NCI-H1105 treated with DMSO at 0.1 percent for 48 hours (cell line): ENCODE results near the gene ZNF474.

Source experiments
- DNase-seq: peaks from one replicate; lab custom pipeline; 2025; lab: John Stamatoyannopoulos, UW

The ZNF474 gene

DNA sequence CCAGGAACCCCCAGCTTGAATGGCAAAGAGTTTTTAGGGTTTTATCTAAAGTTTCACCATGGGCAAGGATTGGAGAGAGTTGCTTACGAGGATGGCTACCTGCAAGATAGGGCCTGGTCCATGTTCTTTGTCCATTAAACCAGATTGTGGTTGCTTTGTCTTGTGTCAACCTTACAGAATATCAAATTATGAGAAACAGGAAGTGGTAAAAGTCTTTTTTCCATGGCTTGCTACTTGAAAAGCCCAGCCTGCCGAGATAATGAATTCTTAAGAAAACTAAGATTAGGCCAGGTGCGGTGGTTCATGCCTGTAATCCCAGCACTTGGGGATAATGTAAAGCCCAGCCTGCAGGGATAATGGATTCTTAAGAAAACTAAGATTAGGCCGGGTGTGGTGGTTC lies 24.4 kb downstream of the ZNF474 start:
- no peak for DNase-seq

GRCh38 chr5:122154491-122154890 lies 25.1 kb downstream of the ZNF474 start:
- no peak for DNase-seq

- no peak for DNase-seq
Measured at GRCh38 chr5:122154910-122155309, 25.6 kb downstream of the ZNF474 start.

DNA sequence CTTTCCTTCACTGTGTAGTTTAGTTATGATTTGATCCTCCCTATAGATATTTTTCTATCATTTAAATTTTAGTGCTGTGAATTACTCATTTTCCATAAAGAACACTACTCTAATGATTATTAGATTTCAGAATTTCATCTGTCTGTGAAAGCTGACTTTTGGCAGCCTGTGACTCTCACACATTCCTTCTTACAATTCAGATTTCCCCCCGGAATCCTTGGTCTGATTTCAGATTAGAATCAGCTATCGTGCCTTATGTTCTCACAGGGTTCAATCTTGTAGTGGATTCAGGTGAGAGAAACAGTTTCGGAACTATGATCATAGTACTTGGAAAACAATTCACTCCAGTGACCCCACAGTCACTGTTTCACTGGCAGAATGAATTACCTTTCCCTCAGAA lies 26.2 kb downstream of the ZNF474 start:
- no peak for DNase-seq

DNA sequence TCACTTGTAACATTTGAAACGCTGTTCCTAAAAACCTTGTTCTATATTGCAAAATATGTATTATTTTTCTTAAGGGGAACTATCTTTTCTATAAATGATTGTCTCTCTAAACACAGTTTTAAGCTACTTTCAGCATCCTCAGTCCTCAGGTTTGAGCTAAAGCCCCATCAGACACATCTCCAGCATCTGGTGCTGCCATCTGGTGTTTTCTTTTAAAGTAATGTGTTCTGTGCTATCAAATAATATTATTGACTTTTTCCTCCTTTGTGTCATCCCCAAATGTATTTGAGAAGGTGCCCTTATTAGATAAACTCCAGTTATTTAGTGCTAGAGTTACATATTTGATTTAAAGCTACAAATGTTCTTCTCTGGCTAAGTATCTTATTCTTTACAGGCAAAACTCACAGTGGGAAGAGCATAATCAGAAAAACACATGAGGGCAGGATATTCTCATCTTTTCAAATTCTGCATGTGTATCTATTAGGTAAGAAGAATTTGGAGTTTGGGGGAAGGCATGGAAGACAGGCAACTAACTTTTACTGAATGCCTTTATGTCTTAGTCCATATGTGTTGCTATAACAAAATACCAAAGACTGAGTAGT lies 27.5 kb downstream of the ZNF474 start:
- no peak for DNase-seq

DNA sequence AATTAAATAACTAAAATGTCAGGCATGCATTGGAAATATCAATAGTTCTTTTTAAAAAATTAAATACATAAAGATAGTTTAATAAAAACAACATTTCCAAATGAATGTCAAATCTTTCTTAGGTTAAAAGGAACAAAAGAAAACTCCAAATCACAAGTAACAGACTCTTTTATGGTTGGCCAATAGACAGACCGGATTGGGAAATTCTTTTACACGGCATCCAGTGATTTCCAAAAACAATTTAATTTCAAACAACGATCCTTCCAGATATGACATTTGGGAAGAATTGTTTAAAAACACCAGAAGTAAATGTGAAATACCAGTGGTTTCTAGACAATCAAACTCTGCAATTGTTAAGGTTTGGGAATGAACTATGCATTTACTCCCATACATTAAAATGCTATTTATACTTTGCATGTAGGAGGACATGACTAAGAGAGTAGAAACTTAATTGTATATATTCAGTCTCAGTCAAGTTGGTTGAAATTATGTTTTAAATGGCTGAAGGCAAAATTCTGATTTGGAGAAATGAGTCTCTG lies 32.8 kb downstream of the ZNF474 start:
- DNase-seq, result no peak

DNA sequence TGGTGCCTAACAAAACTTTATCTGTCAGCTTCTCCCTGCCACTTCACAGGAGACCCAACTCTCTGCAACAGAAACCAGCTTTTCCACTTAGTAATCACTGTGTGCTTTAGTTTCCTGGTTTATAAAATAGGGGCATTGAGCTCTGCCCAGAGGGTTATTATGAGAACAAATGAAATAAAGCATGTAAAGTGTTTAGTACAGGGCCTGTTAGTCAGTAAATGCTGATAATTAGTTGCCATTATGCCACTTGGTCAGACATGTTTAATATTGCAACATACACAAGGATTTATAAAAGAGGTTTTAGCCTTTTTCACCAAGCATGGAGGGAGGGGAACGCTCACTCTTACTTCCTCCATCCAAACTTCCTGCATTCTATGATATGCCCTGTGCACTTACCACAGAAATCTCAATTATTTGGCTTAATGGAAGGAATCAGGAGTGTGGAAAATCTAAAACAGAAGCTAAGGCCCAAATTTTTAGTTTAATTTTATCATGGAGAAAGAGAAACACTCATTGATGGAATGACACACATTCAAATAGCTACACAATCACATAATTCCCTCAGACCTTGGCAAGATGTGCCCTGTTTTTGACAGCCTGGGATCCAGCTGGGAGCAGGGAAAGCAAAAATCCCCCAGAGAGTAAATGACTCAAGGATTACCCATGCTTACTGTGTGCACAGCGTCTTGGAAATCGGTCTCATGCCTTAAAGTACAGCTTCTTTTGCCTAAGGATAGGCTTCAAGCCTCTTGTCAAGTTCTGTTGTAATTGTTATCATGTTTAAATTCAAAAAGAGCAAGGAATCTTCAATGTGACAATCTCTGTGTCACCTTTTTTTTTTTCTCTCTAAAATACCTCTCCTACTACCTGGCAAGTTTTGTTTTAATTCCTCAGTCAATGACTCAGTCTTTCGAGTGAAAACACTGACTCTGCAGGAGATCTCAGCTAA lies 34.0 kb downstream of the ZNF474 start:
- DNase-seq, result no peak

DNA sequence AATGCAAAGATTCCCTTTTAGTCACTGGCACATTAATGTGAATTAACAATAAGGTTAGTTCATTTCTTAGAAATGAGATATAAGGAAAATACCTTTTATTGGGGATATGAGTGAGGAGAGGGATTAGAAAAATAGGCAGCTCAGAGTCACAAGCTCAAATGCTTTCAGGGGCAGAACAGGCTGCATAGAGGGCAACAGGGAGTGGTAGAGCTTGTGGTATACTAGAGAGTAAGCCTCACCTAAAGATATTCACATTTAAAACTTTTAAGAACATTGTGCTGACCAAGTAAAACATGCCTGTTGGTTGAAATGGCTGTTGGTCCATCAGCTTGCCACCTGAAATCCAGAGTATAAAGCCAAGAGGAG lies 34.7 kb downstream of the ZNF474 start:
- no peak for DNase-seq

DNA sequence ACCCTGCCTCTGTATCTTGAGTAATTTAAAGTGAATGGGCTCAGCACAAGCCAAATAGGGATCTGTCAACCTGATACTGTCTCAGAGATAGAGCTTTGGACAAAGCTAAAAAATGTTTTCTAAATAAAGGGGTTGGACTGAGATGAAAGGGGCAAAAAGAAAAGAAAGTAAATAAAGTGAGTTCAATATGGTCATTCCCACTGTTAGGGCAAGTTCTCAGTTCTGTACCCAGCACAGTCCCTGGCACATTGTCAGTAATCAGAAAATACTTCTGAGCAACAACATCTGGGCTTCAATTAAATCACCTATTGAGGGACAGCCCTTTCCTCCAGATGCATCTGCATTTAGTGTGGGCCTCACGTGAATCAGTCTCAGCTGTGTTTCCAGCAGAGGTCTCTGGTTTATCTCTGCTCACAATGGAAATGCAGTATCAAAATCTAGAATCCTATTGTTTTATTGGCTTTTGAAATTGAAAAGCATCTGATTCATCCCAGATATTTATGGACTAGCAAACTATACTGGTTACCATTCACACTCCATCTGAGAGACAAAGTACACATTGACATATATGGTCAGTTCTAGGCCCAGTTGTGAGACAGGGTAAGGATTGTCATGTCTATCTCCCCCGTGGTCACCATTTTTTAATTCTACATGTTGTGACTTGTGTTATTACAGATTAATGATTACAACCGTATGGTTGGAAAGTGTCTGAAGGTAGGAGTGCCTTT lies 35.6 kb downstream of the ZNF474 start:
- no peak for DNase-seq

- no peak for DNase-seq
Measured at GRCh38 chr5:122165559-122166078, 36.3 kb downstream of the ZNF474 start.

DNA sequence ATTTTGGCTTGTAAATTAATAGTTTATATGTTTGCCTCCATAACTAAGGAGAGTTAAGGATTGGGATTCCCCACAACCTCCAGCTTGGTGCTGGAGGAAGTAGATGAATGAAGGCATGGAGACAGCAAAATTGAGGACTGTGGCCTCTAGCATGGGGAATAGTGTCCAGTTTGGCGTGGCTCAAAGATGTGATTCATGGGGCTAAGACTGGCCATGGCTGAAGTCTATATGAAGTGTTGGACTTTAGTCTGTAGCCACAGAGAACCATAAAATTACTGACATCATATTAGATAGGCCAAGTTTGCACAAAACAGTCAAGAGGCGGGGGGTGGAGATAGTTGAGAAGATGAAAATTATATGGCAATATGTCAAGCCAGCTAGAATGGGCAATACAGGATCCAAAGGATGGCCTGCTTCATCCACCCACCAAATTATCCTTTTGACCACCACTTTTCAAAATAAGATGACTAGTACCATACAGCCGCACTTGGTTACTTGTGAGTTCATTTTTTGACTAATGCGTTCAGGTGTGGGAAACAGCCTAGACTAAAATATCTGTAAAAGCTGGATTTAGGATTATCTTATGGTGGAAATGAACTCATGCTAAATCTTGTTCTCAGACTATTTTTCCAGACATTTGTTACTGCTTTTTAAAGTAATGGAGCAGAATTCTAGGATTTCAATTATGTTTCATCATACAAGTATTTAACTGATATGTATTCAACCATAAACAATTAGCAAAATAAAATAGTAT lies 40.2 kb downstream of the ZNF474 start:
- DNase-seq, result no peak

DNA sequence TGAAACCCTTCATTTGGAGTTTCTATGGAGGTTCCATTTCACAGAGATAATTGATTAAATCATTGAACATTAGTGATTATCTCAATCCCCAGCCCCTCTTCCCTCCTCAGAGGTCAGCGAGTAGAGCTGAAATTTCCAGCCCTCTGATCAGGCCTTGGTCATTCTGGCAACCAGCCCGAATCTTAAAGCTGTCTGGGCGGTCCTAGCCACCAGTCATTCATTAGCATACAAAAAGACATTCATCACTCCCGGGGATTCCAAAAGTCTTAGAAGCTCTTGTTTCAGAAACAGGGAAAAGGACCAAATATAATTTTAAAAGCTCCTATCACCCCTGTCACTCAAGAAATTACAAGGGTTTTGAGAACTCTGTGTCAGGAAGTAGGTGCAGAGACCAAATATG lies 41.3 kb downstream of the ZNF474 start:
- no peak for DNase-seq

DNA sequence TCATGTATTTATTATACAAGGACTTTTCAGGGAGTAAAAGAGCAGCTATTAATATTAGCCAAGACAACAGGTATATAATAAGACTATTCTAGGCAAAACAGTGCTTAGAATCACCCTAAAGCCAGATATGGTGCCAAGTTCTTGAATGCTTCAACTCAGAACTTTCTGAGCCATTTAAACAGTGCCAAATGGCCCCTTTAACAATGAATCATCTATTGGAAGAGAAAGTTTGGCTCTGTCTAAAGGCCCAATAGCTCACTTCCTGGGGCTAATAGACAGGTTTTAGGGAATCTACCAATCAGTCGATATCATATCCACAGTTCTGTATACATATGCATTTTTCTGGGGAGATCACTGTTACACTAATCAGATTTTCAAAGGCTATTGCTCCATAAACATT lies 42.9 kb downstream of the ZNF474 start:
- DNase-seq, result no peak

DNA sequence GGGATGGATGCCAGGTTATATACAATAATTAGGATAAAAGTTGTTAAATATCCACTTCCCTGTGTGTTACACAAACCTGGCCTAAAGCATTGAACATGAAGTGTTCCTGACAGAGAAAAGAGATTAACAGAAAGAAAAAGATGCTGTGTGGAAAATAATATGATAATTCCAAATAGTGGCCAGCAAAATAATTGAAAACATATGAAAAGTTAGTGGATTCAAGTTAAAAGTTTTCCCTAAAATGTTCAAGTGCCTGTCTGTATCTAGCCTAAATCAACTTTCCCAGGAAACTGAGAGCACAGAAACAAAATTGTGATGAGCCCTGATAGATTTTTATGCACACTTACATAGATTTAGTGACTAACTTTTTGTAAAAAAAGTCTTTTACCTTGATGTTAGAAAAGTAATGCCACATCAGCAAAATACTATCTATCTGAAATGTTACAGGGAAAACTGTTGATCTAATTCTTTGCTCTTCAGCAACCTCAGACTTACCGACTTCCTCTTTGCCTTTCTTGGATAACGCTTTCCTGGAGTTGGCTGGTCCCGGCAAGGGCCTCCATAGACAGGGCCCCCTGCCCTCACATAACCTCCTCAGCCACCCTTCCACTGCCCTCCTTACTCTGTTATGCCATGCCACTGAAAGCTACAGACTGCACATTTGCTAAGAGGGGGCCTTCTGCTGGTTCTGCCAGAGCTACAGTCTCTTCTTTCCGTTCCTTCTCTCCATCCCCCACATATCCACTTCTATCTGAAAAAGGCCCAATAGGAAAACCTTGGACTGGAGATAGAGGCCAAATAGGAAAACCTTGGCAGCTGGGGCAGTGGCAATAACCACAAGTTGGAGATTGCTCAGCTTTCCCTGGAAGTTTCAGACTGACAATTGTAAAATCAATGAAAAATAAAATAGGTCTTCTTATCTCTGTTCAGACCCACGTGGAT lies 44.4 kb downstream of the ZNF474 start:
- DNase-seq, result no peak

- DNase-seq, result no peak
Measured at GRCh38 chr5:122175091-122175490, 45.7 kb downstream of the ZNF474 start.

DNA sequence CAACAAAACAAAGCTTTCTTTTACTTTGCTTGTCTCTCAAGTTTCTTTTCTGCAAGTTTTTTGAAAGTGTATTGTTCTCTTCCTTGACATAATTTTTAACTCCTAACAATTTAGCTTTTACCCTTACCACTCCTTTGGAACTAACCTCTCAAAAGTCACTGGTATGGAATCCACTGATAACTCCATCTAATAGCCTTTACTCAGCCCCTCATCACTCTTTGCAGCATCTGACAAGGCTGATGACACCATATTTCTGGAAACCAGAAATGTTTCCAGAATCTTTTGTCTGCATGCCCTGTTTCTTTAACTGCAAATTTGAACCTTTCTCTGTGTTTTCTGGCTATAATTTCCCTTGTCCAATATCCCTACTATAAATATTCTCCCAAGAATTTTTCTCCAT lies 46.5 kb downstream of the ZNF474 start:
- no peak for DNase-seq

- DNase-seq, result no peak
Measured at GRCh38 chr5:122177161-122177560, 47.8 kb downstream of the ZNF474 start.

DNA sequence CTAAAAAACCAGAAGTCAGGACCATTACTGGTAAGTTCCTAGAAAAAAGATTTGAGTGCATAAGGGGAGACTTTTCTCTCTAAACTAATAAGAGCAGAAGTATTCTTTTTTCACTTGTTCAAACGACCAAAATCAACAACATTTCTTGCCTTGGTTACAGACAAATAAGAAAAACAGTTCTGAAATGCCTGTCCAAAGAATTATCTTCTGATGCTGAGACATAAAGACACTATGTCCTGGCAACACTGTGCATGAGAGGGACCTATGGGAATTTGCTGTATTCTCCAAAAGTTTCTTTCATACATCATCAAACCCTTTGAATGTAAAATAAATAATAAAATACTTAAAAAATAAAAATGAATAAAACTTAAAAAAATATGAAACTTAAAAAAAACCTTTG lies 50.4 kb downstream of the ZNF474 start:
- no peak for DNase-seq

DNA sequence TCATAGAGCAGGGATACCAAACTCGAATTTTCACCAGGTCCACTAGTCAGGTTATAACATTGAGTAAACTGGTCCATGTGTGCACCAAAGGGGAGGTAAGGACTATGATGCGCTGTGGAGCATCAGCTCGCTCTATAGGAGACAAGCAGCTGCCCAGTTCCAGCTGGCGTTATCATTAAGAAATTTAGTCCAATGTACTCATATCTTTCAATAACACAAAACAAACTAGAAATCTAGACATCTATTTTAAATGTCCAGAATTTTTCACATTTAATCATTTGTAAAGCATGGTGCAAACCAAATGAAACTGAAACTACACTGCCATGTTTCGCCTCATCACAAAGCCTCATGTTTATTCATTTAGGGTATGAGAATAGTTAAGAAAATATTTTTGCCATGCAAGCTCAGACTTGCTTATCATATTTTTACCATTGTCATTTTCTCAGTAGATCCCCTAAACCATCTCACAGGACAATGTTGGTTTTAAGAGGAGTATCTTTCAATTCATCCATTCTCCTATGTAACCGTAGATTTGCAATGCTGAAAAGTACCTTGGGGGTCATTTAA lies 50.9 kb downstream of the ZNF474 start:
- no peak for DNase-seq

DNA sequence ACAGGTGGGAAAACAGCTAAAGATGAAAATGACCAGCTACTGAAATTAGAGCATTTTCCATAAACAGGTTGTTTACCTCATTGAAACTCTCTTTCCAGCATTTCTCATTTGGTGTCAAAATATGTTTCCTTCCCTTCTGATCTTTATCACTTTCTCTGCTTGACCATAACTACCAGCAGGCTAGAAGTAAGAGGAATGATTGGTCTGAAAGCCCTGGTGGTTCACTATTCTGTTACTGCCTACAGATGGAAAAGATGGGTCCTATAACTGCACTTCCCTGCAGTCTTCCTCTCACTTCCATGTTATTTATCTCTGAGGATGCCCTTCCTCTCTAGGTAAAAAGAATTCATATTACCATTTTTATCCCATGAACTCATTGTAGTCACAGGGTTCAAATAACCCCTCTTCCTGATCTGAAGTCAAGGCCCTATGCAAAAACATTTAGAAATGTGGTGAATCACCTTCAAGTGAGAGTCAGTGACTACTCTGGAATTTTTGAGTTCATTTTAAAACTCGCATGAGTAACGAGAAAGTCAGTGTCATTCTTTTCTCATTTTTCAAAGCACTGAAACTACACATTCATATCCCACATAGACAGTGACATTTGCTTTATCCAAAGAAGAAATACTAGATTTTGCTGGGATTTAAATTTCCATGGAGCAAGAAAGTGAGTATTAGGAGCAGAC lies 51.7 kb downstream of the ZNF474 start:
- no peak for DNase-seq
